Thoracic aorta (tissue), 2 donors: ENCODE measurements around the gene DPAGT1. TPM values are rescaled to one million over a fixed set of nuclear protein-coding genes. Genes with fewer than 3 reads are reported as not detected.

Source experiments
- ATAC-seq: fragments of 150-250 bp; one replicate; pipeline ENCODE4 v1.8.0; 2017; ENCODE audit warnings: low read depth; ENCODE audit not compliant: insufficient number of reproducible peaks, low FRiP score
- DNase-seq: peaks from one replicate; pipeline ENCODE4 v3.0.0-alpha.2; 2020; ENCODE audit warnings: low spot score
- H3K27ac ChIP-seq, 2 donors: fragments of 200-600 bp; sonication (generic); 1 replicate in 1 of 2; 2 replicates in 1 of 2; pipeline ENCODE4 v1.5.1; 2016; ENCODE audit warnings: mild to moderate bottlenecking in 2 of 2, moderate library complexity in 2 of 2
- H3K27me3 ChIP-seq: fragments of 200-600 bp; sonication (generic); replicated peaks from 2 replicates; pipeline ENCODE4 v1.6.0; 2016; ENCODE audit warnings: mild to moderate bottlenecking; ENCODE audit not compliant: insufficient read depth
- H3K36me3 ChIP-seq: fragments of 200-600 bp; sonication (generic); one replicate; pipeline ENCODE4 v1.5.1; 2016
- H3K4me1 ChIP-seq, 2 donors: fragments of 200-600 bp; sonication (generic); 1 replicate in 1 of 2; 2 replicates in 1 of 2; pipeline versions ENCODE4 v1.5.1 to v1.6.0; 2016; ENCODE audit warnings: low read depth in 2 of 2, mild to moderate bottlenecking in 1 of 2; ENCODE audit not compliant: control insufficient read depth in 1 of 2
- H3K4me3 ChIP-seq: fragments of 200-600 bp; sonication (generic); 2 replicates; pipeline ENCODE4 v1.5.1; 2016; ENCODE audit warnings: mild to moderate bottlenecking
- H3K9me3 ChIP-seq: fragments of 200-600 bp; sonication (generic); 2 replicates; pipeline ENCODE4 v1.5.1; 2016
- CTCF ChIP-seq: fragments of 200-600 bp; sonication (generic); IDR thresholded peaks from one replicate; pipeline ENCODE4 v1.5.1; 2019; ENCODE audit warnings: antibody characterized with exemption
- total RNA-seq, 2 donors: library from RNA; depleted of rRNA; stranded (reverse); fragments of >200 nt; gene quantifications; one replicate each; pipeline versions ENCODE4 v1.1.0 to v1.2.3, GENCODE V29; 2016

The DPAGT1 gene
- total RNA-seq, 2 donors from 2014 or later, result 21.4 to 44.3 TPM

- Histone ChIP-seq H3K27ac (no peak overlapping the region), H3K4me1 (peaks cover 10 to 37% of the 10 kb centered on the region in 2 donors), H3K4me3 (no peak overlapping the region), H3K27me3 (no peaks in the 10 kb centered on the region), H3K9me3 (no peaks in the 10 kb centered on the region), H3K36me3 (peaks cover 28% of the 10 kb centered on the region)
- ATAC-seq, result no peak
- no peak for TF ChIP-seq CTCF
- DNase-seq, result no peak
These were observed 8.8 kb upstream of the DPAGT1 start for GRCh38 chr11:119110439-119110838.

- DNase-seq (no peak), ATAC-seq (no peak)
- no peak overlapping the region for H3K27ac ChIP-seq
- H3K4me1 ChIP-seq, result peaks cover 10 to 37% of the 10 kb centered on the region in 2 donors
- H3K27me3 ChIP-seq, result no peaks in the 10 kb centered on the region
- H3K4me3 ChIP-seq, result no peak overlapping the region
- TF ChIP-seq CTCF, result no peak
- H3K36me3 ChIP-seq, result peaks cover 28% of the 10 kb centered on the region
- no peaks in the 10 kb centered on the region for H3K9me3 ChIP-seq
These were observed 8.2 kb upstream of the DPAGT1 start for GRCh38 chr11:119109843-119110242.

GRCh38 chr11:119108857-119109221, 7.2 kb upstream of the DPAGT1 start:
- DNase-seq, result no peak
- H3K9me3 ChIP-seq, result no peaks in the 10 kb centered on the region
- TF ChIP-seq CTCF, result no peak
- H3K27me3 ChIP-seq, result no peaks in the 10 kb centered on the region
- ATAC-seq, result no peak
- peaks cover 10 to 37% of the 10 kb centered on the region in 2 donors for H3K4me1 ChIP-seq
- no peak overlapping the region for H3K27ac ChIP-seq
- H3K4me3 ChIP-seq, result peak overlapping the region; percentile 99
- H3K36me3 ChIP-seq, result peaks cover 25% of the 10 kb centered on the region

GRCh38 chr11:119108146-119108856, 6.6 kb upstream of the DPAGT1 start:
- ATAC-seq, result no peak
- no peak for TF ChIP-seq CTCF
- Histone ChIP-seq H3K4me3 (peak overlapping the region; percentile 99), H3K4me1 (peaks cover 12 to 42% of the 10 kb centered on the region in 2 donors), H3K9me3 (no peaks in the 10 kb centered on the region), H3K27me3 (no peaks in the 10 kb centered on the region), H3K36me3 (peaks cover 20% of the 10 kb centered on the region), H3K27ac (peak overlapping the region; percentile 65 to 77)
- no peak for DNase-seq

- ATAC-seq, result no peak
- Histone ChIP-seq H3K36me3 (peaks cover 14% of the 10 kb centered on the region), H3K27ac (peak overlapping the region; percentile 65 to 77), H3K4me1 (peaks cover 16 to 48% of the 10 kb centered on the region in 2 donors), H3K27me3 (no peaks in the 10 kb centered on the region), H3K4me3 (peak overlapping the region; percentile 99), H3K9me3 (no peaks in the 10 kb centered on the region)
- no peak for TF ChIP-seq CTCF
- DNase-seq, result no peak
These were observed 6.0 kb upstream of the DPAGT1 start for GRCh38 chr11:119107538-119108145.
